Left lung (tissue), 10 donors: ENCODE measurements around the gene ZNF92. TPM values are rescaled to one million over a fixed set of nuclear protein-coding genes. Genes with fewer than 3 reads are reported as not detected.
"Not testable (repeated sequence)": the region's sequence is repeated elsewhere in the genome, so short reads cannot be mapped to it uniquely, and the experiment has no call there.

Experiments used
- ATAC-seq: fragments of 200-7000 bp; cut with Tn5 transposase; one replicate; pipeline ENCODE4 v1.9.1; 2020; ENCODE audit warnings: moderate library complexity
- DNase-seq, 4 donors: peaks; one replicate each; pipeline ENCODE4 v3.0.0-alpha.2; 2013 to 2020
- H3K27ac ChIP-seq, 2 donors: fragments of 200-600 bp; sonication (generic) in 1 of 2; one replicate each; pipeline versions ENCODE4 v1.5.0 to v1.8.0; 2020 to 2021
- H3K27me3 ChIP-seq, 2 donors: fragments of 200-600 bp; sonication (generic) in 1 of 2; one replicate each; pipeline versions ENCODE4 v1.5.0 to v1.8.0; 2020 to 2021
- H3K36me3 ChIP-seq, 2 donors: fragments of 200-600 bp; sonication (generic) in 1 of 2; one replicate each; pipeline versions ENCODE4 v1.5.0 to v1.8.0; 2020 to 2021
- H3K4me1 ChIP-seq, 2 donors: fragments of 200-600 bp; one replicate each; pipeline ENCODE4 v1.8.0; 2021
- H3K4me3 ChIP-seq, 2 donors: fragments of 200-600 bp; sonication (generic) in 1 of 2; one replicate each; pipeline versions ENCODE4 v1.5.0 to v1.8.0; 2020 to 2021; ENCODE audit warnings: mild to moderate bottlenecking in 1 of 2
- H3K9me3 ChIP-seq, 2 donors: fragments of 200-600 bp; sonication (generic) in 1 of 2; one replicate each; pipeline versions ENCODE4 v1.5.0 to v1.8.0; 2020 to 2021
- intact Hi-C, 2 donors: fragments of 100-400 bp; cut with DNase I; formaldehyde crosslinking; loops; one replicate each; pipeline versions ENCODE4 v1.11.2 to v1.14.2; 2022
- polyA plus RNA-seq, 6 donors: library from polyadenylated mRNA; unstranded; fragments of 120-200 nt; gene quantifications; one replicate each; pipeline ENCODE4 v1.2.1, GENCODE V29; 2013; ENCODE audit not compliant: insufficient read length in 6 of 6
- total RNA-seq, 2 donors: library from RNA; stranded (reverse); fragmentation: NEBNext Ultra II Directional; extraction: Animal tissue kit (Norgen Biotek cat#: 25700); gene quantifications; one replicate each; pipeline ENCODE4 v1.2.1, GENCODE V29; 2021
- TF ChIP-seq, protein P1 (sequence below), 2 donors: fragments of 200-600 bp; sonication (generic) in 1 of 2; IDR thresholded peaks; one replicate each; pipeline versions ENCODE4 v1.5.0 to v1.8.0; 2021; ENCODE audit warnings: antibody characterized with exemption in 2 of 2
- donor health status: DM: no; HTN: yes; CAD: no.
- donor health status: DM: no; HTN: no; CAD: no.

ZNF92 gene
- total and polyA plus RNA-seq, 8 donors = 6.5 to 19.8 (median 16.1) TPM

DNA sequence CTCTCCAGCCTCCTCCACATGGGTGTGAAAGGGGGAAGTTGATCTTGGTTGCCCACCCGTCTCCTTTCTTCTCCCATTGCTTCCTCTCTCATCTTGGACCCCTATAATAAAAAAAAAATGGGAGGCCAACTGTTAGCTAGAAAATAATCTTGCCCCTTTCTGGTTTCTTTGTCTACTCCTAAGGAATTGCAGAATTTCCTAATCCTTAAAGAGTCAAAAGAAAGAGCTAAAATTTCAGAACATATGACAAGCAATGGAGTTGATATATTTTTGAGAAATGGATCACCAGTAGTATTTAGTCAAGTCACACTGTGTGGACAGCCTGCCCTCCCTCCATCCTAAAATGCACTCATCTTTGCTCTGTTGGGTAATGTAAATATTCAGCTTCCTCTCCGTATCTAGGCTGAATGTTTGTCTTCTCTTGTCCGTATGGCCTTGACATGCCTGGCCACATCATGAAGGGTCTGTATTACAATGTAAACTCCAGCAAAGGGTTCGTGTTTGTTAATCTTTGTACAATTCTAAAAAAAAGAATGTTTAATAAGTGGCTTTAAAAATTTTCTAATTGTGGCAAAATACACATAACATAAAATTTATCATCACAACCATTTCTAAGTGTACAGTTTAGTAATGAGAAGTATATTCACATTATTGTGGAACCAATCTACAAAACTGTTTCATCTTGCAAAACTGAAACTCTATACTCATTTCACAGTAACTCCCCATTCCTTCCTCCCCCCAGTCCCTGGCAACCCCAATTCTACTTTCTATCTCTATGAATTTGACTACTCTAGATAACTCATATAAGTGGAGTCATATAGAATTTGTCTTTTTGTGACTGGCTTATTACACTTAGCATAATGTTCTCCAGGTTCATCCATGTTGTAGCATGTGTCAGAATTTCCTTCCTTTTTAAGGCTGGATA, 71.5 kb downstream of the ZNF92 start:
- Histone ChIP-seq H3K4me1 (no peaks in the 10 kb centered on the region), H3K27me3 (no peaks in the 10 kb centered on the region), H3K4me3 (no peak overlapping the region), H3K27ac (no peak overlapping the region), H3K9me3 (peaks cover 0 to 12% of the 10 kb centered on the region in 2 donors), H3K36me3 (no peaks in the 10 kb centered on the region)
- TF ChIP-seq, protein P1, sequence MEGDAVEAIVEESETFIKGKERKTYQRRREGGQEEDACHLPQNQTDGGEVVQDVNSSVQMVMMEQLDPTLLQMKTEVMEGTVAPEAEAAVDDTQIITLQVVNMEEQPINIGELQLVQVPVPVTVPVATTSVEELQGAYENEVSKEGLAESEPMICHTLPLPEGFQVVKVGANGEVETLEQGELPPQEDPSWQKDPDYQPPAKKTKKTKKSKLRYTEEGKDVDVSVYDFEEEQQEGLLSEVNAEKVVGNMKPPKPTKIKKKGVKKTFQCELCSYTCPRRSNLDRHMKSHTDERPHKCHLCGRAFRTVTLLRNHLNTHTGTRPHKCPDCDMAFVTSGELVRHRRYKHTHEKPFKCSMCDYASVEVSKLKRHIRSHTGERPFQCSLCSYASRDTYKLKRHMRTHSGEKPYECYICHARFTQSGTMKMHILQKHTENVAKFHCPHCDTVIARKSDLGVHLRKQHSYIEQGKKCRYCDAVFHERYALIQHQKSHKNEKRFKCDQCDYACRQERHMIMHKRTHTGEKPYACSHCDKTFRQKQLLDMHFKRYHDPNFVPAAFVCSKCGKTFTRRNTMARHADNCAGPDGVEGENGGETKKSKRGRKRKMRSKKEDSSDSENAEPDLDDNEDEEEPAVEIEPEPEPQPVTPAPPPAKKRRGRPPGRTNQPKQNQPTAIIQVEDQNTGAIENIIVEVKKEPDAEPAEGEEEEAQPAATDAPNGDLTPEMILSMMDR (IDR thresholded peaks at IDR 0.05) = no peak
- intact Hi-C loops = no loop called here
- ATAC-seq = no peak
- DNase-seq = no peak

DNA sequence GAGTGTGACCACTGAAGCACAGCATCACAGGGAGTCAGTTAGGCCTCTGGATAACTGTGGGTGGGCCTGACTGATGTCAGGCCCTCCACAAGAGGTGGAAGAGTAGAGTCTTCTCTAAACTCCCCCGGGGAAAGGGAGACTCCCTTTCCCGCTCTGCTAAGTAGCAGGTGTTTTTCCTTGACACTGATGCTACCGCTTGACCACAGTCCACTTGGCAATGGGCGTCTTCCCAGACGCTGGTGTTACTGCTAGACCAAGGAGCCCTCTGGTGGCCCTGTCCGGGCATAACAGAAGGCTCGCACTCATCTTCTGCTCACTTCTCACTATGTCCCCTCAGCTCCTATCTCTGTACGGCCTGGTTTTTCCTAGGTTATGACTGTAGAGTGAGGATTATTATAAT, 73.4 kb downstream of the ZNF92 start:
- not testable (repeated sequence) for H3K27me3 ChIP-seq, H3K4me3 ChIP-seq, ATAC-seq

DNA sequence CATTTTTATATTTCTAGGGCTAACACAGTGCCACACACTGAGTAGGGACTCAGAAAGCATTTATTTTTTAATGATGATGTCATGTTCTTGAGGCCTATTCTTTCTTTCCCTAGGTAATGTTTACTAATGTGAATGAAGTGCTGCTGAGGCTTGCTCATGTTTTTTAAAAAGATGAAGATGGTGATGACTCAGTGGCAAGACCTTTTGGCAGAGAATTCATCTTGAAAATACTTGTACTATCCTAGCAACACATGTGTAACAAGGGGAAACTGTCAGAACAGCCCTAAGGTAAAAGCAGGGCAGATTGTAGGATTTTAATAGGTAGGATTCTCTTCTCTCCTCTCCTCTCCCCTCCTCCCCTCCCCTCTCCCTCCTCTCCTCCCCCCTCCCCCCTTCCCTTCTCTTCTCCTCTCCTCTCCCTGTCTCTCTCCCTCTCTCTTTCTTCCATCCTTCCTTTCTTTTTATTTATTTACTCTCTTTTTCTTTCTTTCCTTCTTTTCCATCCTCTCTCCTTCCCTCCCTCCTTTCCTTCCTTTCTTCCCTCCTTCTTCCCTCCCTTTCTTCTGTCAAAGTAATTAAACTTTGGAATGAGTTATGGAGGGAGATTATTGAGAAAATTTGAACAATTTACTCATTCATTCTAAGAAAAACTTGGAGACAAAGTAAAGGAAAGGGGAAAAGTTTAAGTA, 75.3 kb downstream of the ZNF92 start:
- TF ChIP-seq, protein P1 (IDR thresholded peaks at IDR 0.05) = no peak
- Histone ChIP-seq H3K27me3 (no peaks in the 10 kb centered on the region), H3K36me3 (no peaks in the 10 kb centered on the region), H3K9me3 (peaks cover 0 to 12% of the 10 kb centered on the region in 2 donors), H3K27ac (no peak overlapping the region), H3K4me3 (no peak overlapping the region), H3K4me1 (no peaks in the 10 kb centered on the region)
- no peak for DNase-seq
- ATAC-seq = peak; percentile 88
- intact Hi-C loops = no loop called here

More for the DNA sequence above, 73.4 kb downstream of the ZNF92 start:
- H3K27ac ChIP-seq, intact Hi-C loops, H3K36me3 ChIP-seq, DNase-seq, H3K4me1 ChIP-seq: not testable (repeated sequence)
- H3K9me3 ChIP-seq = peaks cover 0 to 12% of the 10 kb centered on the region in 2 donors

DNA sequence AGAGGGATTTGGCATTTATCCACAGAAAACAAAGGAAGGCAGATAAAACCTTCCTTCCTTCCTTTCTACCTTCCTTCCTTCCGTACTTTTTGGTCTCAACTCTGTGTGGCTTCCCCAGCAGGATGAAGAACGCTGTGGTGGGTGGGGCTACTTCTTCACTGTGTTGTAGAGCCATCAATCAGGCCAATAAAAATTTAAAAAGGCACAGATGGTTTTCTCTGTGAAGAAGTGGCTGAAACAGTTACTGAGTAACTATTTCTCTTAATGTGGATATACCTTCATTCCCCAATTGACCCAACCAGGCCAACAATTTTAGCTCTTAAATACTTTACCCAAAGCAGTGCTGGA, 75.8 kb downstream of the ZNF92 start:
- Histone ChIP-seq H3K4me3 (no peak overlapping the region), H3K36me3 (no peaks in the 10 kb centered on the region), H3K4me1 (no peaks in the 10 kb centered on the region), H3K27me3 (no peaks in the 10 kb centered on the region), H3K27ac (no peak overlapping the region), H3K9me3 (peaks cover 0 to 12% of the 10 kb centered on the region in 2 donors)
- intact Hi-C loops = no loop called here
- ATAC-seq = no peak
- TF ChIP-seq, protein P1 (IDR thresholded peaks at IDR 0.05) = no peak
- DNase-seq = no peak
